ENCODE measurements around the gene USP13. TPM values are rescaled to one million over a fixed set of nuclear protein-coding genes. Genes with fewer than 3 reads are reported as not detected.

Gene USP13
- total and polyA plus RNA-seq, 8 donors = 16.3 to 26.3 (median 23.2) TPM

GRCh38 chr3:179663093-179663492 lies 10.3 kb downstream of the USP13 start:
- ATAC-seq (no peak), DNase-seq (no peak)
- Histone ChIP-seq H3K27me3 (no peaks in the 10 kb centered on the region), H3K27ac (no peak overlapping the region), H3K36me3 (no peaks in the 10 kb centered on the region), H3K4me1 (peaks cover 7 to 14% of the 10 kb centered on the region in 2 donors), H3K4me3 (no peak overlapping the region), H3K9me3 (no peaks in the 10 kb centered on the region)
- no peak for TF ChIP-seq CTCF (IDR thresholded peaks at IDR 0.05)
- intact Hi-C loops (cut with DNase I) = no loop called here

- no peak for DNase-seq
Observed at GRCh38 chr3:179666030-179666429, 13.2 kb downstream of the USP13 start.

DNA sequence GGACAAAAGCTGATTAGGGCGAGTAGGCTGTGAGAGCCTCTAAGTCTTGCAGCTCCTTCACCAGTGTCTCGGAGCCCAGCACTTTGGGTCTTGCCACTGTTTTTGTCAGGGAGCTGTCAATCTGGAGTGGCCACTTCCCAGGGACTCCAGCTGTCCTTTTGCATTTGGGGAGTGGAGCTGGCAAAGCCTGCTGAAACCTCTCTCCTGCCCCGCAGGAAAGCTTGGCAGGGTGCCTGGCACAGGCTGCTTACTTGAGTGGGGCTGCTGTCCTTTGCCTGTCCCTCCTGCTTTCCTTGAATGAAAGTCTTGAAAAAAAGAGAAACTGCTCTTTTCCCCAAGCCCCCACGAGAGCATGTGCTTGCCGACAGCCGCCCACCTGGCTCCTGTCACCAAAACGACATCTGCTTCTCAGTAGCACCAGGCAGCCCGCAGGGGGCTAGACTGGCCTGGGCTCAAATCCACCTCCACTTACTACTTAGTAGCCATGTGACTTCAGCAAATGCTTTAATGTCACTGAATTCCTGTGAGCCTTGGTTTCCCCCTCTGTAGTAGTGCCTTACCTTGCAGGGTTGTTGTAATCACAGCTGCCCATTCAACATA lies 13.7 kb downstream of the USP13 start:
- peak; percentile 72 for ATAC-seq
- H3K36me3 ChIP-seq = no peaks in the 10 kb centered on the region
- intact Hi-C loops (cut with DNase I) = no loop called here
- H3K9me3 ChIP-seq = no peaks in the 10 kb centered on the region
- H3K4me3 ChIP-seq = no peak overlapping the region
- H3K4me1 ChIP-seq = peaks cover 7 to 14% of the 10 kb centered on the region in 2 donors
- no peaks in the 10 kb centered on the region for H3K27me3 ChIP-seq
- TF ChIP-seq CTCF (IDR thresholded peaks at IDR 0.05) = no peak
- DNase-seq = peak in 3 of 4 donors; percentile 59 to 86 (median 85)
- H3K27ac ChIP-seq = peak overlapping the region; percentile 28 to 49

More at GRCh38 chr3:179666030-179666429, 13.2 kb downstream of the USP13 start:
- no peaks in the 10 kb centered on the region for H3K27me3 ChIP-seq
- ATAC-seq = peak; percentile 10
- TF ChIP-seq CTCF (IDR thresholded peaks at IDR 0.05) = no peak
- no peaks in the 10 kb centered on the region for H3K36me3 ChIP-seq
- H3K9me3 ChIP-seq = no peaks in the 10 kb centered on the region
- intact Hi-C loops (cut with DNase I) = no loop called here
- peaks cover 7 to 14% of the 10 kb centered on the region in 2 donors for H3K4me1 ChIP-seq
- H3K4me3 ChIP-seq = no peak overlapping the region
- peak overlapping the region; percentile 23 to 28 for H3K27ac ChIP-seq

- Histone ChIP-seq H3K27me3 (no peaks in the 10 kb centered on the region), H3K36me3 (no peaks in the 10 kb centered on the region), H3K27ac (no peak overlapping the region), H3K4me3 (no peak overlapping the region), H3K4me1 (peaks cover 7 to 19% of the 10 kb centered on the region in 2 donors), H3K9me3 (no peaks in the 10 kb centered on the region)
- intact Hi-C loops (cut with DNase I) = no loop called here
- no peak for TF ChIP-seq CTCF (IDR thresholded peaks at IDR 0.05)
- DNase-seq (no peak), ATAC-seq (no peak)
Observed at GRCh38 chr3:179668429-179668828, 15.6 kb downstream of the USP13 start.

GRCh38 chr3:179670311-179670710 lies 17.5 kb downstream of the USP13 start:
- H3K4me3 ChIP-seq = no peak overlapping the region
- H3K9me3 ChIP-seq = no peaks in the 10 kb centered on the region
- H3K27me3 ChIP-seq = no peaks in the 10 kb centered on the region
- H3K36me3 ChIP-seq = no peaks in the 10 kb centered on the region
- DNase-seq (no peak), ATAC-seq (no peak)
- intact Hi-C loops (cut with DNase I) = no loop called here
- peak overlapping the region in 1 of 2 donors; percentile 0 for H3K27ac ChIP-seq
- TF ChIP-seq CTCF (IDR thresholded peaks at IDR 0.05) = no peak
- H3K4me1 ChIP-seq = peaks cover 7 to 19% of the 10 kb centered on the region in 2 donors
